OCI-LY1 (cell line): ENCODE measurements around the gene CLIP3.

Experiments
- EZH2 ChIP-seq: fragments of 200-600 bp; sonication (generic), shearing (Covaris generic); IDR thresholded peaks from 2 replicates; pipeline ENCODE4 v1.8.0; 2017; ENCODE audit warnings: borderline replicate concordance, mixed run types, mild to moderate bottlenecking, antibody characterized with exemption, low read length, moderate library complexity, mixed read lengths
- TF ChIP-seq, protein P1 (sequence below): fragments of 200-600 bp; sonication (generic), shearing (Covaris generic); IDR thresholded peaks from 2 replicates; pipeline ENCODE4 v1.5.1; 2017; ENCODE audit warnings: mild to moderate bottlenecking, antibody characterized with exemption, low read length, moderate library complexity, mixed read lengths

DNA sequence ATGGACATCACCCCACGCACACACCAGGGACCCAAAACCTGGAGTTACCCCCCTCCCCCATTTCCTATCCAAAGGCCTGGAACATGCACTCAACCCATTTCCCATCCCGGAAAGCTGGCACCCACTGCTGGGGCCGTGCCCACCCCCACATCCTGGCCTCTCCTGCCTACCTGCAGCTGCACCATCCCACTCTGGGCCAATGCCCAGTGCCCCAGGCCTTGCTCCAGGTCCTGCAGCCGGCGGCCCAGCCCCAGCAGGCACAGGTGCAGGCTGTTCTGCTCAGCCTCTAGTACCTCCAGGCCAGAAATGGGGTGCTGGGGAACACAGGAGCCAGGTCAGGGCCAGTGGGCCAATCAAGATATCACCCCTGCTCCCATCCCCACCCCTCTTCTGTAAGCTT lies 25.7 kb downstream of the CLIP3 start:
- TF ChIP-seq, protein P1, sequence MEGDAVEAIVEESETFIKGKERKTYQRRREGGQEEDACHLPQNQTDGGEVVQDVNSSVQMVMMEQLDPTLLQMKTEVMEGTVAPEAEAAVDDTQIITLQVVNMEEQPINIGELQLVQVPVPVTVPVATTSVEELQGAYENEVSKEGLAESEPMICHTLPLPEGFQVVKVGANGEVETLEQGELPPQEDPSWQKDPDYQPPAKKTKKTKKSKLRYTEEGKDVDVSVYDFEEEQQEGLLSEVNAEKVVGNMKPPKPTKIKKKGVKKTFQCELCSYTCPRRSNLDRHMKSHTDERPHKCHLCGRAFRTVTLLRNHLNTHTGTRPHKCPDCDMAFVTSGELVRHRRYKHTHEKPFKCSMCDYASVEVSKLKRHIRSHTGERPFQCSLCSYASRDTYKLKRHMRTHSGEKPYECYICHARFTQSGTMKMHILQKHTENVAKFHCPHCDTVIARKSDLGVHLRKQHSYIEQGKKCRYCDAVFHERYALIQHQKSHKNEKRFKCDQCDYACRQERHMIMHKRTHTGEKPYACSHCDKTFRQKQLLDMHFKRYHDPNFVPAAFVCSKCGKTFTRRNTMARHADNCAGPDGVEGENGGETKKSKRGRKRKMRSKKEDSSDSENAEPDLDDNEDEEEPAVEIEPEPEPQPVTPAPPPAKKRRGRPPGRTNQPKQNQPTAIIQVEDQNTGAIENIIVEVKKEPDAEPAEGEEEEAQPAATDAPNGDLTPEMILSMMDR: no peak
- no peak for TF ChIP-seq EZH2
